GM21367 (cell line): ENCODE results near the gene VTCN1.

Experiments used
- ATAC-seq: cut with Tn5 transposase; IDR thresholded peaks from one replicate; pipeline ENCODE4 v1.9.1; 2021; ENCODE audit not compliant: unreplicated experiment

The VTCN1 gene

DNA sequence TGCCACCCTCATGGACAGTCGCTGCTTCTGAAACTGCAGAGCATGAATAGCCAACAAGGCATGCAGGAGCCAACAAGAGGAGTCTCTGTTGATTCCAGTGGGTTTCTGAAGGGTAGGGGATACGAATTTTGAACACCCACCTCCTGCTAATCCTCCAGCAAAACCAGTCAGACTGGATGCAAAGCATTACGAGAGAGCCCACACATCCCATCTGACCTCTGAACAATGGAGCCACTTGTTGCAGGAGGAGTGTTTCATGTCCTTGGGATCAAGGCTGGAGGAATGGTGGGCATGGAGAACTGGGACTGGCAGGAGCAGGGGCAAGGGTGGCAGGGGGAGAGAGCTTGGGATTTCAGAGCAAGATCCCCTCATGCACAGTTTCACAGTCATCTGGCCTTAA is 1.6 kb downstream of the VTCN1 start:
- ATAC-seq, result no peak

DNA sequence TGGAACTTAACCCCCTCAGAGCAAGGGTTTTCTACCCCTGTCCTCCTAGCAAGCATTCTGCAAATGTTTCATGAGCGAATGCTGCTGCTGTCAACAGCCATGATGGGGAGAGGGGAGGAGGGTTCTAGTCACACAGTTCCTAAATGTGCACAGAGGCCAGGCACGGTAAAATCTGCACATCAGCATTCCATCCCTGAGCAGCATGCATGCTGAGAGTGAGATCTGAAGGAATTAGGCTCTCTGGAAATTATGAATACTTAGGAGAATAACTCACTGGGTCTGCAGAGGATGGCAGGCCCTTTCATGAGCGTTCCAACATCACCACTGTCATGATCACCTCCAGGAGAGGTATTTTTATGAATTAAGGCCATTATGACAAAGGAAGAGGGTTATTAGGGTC is 2.1 kb downstream of the VTCN1 start:
- ATAC-seq, result no peak

DNA sequence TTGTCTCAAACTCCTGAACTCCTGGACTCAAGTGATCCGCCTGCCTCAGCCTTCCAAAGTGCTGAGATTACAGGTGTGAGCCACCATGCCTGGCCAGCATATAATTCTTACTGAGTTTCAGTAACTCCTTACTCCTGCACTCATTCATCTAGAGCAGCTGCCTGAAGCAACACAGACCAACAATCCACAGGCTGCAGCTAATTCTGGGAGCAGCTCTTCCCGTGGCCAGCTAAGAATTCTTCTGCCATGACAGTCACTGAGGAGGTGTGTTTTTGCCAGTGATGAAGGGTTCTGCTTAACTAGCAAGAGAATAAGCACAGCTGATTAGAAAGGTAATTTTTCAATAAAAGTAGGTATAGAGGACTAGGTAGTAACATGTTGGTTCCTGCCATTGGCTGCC is 5.4 kb downstream of the VTCN1 start:
- ATAC-seq, result no peak

DNA sequence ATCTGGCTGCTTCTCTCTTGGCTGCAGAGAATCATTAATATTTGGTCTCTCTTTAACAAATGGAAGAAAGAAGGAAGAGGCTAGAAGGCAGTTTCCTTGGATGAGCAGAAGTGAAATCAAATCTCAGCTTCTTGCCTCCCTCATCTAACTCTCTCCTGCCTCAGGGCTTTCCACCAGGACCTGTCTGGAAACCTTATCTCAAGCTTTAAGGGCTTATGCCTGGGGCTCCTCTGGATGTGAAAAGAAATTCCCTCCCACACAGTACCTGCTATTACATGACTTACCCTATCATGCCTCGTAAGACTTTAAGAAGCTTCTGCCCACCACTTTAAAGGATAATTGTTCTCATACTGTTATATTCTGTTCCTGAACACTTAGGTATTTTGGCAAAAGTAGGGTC is 8.9 kb downstream of the VTCN1 start:
- ATAC-seq, result no peak

DNA sequence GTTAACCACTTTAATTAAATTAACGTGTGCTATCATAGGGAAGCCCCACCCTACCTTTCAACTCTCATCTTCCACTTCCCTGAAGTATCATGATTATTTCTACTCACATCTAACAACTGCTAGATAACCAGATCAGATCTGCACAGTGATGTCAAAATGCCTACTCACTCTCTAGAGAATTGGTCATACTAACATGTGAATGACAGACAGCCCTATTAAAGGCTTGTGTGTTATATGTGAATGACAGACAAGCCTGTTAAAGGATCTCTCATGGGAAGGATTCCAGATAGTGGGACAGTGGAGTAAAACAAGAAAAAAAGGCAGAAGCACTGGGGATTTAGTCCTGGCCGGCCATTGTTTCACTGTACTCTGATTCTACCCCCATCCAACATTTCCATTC is 12.6 kb downstream of the VTCN1 start:
- no peak for ATAC-seq

DNA sequence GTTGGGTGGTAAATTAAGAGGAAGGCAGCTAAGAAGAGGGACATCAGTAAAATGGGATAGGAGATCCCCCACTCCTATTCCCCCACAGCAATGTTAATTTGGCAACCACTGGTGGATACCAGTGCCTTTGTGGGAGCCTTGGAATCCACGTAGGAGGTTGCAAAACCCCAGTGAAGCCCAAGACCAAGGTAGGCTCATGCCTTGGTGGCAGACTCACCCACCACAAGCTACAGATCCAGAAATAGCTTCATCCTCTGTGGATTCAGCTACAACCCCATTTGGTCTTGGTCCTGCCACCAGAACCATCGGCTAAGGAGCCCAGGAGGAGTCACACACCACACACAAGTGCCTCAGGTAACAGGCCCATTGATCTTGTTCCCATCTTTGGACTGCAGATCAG is 21.0 kb downstream of the VTCN1 start:
- ATAC-seq, result no peak

DNA sequence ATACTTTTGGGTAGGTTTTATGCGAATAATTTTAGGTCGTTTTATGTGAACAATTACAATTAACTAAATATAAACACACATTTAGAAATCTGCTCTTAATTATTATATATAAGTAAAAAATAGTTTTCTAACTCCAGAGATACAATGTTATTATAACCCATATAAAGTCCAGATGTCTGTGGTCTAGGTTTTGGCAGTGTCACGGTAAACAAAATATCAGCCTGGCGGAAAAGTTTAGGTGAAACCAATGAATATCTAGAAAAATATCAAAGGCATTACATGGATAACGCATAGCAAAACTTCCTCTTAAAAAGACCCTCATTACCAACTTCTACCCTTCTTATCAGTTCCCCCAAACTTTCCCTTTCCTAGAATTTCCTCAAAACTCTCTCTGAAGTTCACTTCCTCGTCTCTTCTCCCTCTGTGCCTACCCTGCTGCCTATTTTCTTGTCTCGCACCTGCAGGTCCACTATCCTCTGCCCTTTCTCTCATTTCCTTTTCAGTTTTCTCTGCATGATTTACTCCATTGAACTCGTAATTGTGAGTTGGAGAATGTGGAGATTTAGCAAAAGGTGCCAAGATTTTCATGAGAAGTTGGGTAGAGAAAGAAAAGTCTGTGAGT is 21.8 kb downstream of the VTCN1 start:
- no peak for ATAC-seq

DNA sequence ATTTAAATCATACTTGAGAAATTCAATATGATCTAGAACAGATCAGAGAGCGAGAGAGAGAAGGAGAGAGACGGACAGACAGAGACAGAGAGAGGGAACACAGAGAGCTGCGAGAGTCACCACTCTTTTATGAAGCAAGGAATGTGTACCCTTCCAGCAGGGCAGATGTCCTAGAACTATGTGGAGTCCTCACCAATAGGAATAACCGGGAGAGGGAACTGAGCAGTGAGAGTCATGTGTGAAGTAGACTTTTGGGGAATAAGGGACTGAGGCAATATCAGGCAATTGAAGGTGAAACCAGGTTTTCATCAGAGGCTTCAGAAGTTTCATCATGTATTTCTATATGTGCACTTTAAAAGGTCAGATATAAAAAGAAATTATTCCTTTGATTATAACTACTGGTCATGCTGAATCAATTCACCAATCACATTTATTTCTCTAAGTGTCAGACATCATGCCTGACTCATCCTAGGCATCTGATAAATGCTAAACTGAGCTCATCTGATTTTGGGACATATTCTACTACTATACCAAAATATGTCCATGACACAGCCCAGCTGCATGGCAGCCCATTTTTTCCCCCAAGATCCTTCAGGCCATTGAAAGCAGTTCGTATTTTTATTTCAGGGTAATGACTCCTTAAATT is 22.4 kb downstream of the VTCN1 start:
- no peak for ATAC-seq

DNA sequence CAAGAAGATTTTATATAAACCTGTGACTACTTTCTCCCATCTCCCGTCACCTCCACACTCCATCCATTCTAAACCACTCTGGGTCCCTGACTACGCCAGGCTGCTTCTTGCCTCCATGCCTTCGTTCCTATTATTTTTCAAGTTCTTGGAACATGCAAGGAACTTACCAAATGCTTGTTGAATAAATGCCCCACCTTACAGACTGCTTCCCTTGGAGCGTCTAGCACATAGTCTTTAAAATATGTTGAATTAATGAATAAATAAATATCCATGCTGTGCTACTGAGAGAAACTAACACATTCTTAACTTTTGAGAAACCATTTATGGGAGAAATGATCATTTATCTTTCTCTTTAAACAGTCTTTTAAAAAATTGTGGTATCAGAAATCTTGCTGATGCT is 27.6 kb downstream of the VTCN1 start:
- no peak for ATAC-seq

DNA sequence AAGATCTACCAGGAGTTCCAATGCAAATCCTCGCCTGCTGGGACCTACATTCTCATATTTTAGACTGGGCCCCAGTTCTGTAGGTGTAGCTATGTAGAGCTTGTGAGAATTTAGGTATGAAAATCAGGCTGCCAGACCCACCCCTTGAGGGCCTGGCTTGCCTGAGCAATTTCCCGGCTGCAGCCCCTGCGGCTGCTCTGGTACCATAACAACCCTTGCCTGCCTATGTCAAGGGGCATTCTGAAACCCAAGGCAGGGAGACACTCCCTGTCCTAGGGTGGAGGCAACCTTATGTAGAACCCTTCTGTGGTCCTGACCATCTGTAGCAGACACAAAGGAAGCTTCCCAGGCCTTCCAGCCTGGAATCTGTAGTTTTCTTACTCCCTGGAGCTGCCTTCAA is 28.4 kb downstream of the VTCN1 start:
- no peak for ATAC-seq

DNA sequence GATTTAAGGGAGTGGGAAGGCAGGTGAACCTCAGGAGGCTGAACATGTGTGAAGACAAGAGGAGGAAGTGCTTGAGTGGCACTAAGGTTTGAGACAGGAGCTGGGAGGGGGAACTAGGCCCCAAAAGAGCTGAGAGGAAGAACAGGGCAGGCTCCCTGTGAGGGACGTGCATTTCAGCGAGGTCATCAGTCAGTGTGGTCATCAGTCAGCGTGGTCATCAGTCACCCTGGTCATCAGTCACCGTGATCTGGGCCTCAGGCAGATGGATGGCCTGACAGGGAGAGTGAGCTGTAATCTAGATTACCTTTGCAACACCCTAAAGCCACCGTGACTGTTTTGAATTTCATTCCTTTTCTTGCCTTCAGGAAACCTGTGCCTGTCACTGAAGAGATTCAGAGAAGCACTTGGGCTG is 29.1 kb downstream of the VTCN1 start:
- ATAC-seq, result no peak

DNA sequence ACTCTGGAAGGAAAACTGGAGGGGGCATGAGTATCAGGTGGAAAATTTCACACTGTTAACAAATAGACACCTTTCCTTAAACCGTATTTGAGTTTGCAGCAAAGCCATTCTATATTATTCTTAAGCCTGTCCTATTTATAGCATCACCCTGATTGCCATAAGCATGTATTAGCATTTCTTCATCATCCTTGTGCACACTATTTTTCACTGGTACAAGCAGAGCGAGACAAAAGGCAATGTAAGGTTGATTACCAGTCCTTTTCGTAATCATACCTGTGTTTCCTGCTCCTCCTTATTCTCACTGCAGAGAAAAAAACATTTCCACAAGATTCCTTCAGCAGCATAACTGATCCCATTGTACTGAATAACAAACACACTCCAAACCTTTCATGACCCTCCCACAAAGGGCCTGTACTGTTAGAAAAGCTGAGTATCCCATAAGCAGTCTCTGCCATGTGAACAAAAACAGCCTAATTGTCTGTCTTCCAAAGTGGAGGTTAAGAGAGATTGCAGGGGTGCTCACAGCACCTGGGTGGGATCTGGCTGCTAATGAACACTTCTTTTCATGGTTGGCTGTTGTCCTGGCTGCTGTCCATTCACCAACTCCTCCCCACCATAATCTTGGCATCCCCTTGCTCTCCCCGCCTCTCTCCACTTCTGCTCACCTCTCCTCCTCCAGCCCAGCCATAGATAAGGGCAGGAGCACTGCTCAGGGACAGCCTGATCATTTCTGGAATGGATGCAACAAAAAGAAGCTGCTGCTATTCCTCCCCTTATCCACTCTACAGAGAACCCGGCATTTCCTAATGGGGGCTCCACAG is 30.4 kb downstream of the VTCN1 start:
- ATAC-seq, result no peak

DNA sequence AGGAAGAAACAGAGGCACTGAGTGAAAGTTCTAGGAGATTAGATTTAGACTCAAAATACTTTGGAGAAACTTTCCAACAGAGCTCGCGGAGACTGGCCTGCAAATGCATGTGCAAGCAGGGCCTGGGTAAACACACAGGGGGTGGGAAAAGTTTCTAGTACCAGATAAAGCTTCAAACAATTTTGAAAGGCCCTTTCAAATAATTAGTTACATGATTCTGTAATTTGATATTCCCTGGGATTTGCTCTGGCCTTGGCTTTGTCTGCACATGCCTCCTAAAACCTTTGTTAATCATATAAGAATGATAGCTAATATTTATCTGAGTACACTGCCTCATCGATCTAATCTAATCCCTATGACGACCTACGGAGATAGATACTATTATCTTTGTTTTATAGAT is 31.3 kb downstream of the VTCN1 start:
- ATAC-seq, result no peak

DNA sequence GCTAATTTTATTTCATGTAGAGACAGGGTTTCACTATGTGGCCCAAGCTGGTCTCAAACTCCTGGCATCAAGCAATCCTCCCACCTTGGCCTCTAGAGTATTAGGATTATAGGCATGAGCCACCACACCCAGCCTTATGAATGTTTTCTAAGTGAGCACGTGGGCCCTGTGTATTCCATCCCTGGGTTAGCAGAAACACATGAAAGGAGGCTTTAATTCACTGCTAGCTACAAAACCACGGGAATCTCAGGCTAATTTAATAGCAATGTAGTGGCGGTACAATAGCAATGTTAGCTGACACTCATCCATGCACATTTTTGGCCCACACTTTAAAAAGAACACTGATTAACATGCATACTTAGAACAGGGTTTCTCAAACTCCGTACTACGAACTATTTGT is 32.0 kb downstream of the VTCN1 start:
- ATAC-seq, result no peak

DNA sequence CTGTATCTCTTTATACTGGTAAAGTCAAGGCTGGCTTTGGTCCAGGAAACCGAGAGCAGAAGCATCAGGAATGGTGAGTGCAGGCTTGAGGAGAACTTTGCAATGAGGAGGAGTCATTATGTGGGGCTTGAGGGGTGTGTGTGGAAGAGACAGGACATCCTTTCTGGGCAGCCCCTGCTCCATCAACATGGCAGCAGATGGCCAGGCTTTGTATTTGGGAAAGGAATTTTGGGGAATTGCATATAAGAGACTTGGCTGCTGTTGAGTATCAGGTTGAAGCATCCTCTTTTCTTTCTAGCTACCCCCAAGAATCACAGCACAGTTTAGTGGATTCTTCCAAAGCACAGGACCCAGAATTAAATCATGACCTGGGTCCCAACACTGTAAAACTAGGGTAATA is 33.4 kb downstream of the VTCN1 start:
- no peak for ATAC-seq

DNA sequence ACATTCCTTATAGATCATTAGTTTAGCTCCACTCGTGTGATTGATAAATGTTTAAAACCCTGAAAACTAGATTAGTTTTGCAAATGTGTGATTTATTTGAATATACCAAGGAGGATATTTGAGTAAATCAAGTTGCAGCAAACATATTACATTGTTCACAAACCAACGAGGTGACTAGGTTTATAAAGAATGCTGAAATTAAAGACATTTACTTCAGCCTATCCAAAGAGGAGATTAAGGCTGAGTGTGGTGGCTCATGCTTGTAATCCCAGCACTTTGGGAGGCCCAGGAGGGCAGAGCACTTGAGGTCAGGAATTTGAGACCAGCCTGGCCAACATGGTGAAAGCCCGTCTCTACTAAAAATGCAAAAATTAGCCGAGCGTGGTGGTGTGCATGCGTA is 34.1 kb downstream of the VTCN1 start:
- no peak for ATAC-seq

DNA sequence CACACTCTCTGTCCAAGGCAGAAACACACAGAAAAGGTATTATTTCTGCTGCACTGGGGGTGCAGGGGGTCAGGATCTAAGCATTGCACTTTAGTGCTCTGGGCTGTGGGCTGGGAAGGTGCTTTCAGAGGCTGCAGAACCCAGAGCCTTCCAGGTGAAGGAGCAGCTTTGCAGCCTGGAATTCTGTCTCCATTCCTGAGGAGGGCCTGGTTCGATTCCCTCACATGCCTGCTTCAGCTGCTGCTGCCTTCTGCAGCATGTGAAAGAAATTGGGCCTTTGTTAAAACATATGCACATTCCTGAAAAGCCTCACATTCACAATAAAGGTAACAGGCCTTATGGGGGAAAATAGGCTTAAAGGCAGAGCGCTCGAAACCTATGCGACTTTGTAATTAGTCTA is 35.9 kb downstream of the VTCN1 start:
- ATAC-seq, result no peak

DNA sequence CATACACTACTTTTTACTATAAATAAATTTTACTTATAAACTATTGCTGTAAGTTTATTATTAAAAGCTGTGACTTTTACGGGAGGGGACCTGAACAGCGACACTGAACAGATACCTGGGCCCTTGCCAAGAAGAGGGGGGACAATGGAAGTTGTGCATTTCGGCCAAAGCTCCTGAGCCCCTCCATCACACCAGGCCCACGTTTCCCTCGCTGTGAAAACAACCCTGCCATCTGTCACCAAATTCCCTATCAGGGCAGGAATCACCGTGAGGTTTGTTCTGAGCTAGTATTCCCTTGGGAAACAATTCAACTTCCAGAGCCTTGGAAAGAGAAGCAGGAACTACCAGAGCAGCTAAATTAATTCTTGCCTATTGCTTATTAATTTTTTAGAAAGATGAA is 37.0 kb downstream of the VTCN1 start:
- no peak for ATAC-seq

DNA sequence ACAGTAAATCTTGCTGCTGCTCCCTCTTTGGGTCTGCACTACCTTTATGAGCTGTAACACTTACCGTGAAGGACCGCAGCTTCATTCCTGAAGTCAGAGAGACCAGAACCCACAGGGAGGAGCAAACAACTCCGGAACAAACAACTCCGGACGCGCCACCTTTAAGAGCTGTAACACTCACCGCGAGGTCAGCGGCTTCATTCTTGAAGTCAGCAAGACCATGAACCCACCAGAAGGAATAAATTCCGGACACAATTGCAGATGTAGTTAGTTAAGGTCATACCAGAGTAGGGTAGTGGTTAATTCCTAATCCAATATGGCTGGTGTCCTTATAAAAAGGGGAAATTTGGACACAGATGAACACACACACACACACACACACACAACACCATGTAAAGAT is 37.7 kb downstream of the VTCN1 start:
- ATAC-seq, result no peak

DNA sequence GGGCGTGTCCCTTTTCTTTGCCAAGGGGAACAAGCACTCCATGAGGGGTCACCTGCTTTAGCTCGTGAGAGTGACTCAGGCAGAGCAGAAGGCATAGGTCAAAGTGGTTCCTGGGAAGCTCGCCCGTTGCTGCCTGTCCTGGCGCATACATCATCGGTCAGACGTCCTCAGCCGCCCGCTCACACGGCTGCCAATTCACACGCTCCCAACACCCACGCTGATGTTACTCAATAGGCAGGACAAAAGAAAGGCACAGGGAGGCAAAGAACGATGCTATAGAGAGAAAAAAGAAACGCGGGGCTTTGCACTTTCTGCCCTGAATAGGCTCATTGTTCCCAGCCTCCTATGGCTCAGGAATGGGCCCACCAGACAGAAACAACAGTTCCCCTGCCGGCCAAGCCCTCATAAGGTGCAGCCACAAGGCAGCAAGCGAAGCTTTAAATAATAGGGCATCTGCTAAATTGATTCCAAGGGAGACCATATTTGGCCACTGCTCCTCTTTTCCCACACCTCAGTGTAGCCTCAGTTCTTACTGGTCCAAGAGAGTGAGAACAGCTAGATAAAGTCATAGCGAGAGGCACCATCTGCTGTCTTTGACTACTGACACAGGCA is 38.7 kb downstream of the VTCN1 start:
- no peak for ATAC-seq

DNA sequence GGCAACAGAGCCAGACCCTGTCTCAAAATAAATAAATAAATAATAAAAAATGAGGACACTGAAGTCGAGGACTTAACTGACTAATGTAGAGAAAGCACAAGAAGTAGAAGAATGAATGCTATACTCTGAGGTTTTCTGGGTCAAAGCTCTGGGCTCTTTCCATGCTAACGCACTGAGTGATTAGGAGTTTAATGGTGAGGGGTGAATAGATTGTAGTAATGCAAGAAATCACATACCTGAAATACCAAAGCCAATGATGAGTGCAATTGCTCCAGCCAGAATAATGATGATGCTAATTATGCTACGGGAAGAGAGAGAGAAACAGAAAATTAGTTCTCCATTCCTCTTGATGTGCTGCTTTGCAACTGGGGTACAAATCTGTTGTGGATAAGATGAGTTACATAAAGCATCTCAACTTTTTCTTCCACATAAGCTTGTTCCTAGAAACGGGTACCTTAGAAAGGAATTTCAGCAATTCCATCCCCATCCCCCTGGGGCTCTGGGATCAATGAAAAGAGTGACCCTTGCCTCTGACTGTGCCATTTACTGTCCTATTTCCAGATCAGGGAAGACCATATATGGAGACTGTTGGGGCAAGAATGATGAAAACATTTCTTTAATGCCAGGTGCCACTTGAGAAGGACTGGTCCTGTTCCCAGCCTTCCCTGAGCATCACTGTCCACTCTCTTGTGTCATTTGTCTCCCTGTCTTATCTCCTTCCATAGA is 40.7 kb downstream of the VTCN1 start:
- ATAC-seq, result no peak
